ENCODE data around the gene ENTPD8.

ENTPD8 gene

DNA sequence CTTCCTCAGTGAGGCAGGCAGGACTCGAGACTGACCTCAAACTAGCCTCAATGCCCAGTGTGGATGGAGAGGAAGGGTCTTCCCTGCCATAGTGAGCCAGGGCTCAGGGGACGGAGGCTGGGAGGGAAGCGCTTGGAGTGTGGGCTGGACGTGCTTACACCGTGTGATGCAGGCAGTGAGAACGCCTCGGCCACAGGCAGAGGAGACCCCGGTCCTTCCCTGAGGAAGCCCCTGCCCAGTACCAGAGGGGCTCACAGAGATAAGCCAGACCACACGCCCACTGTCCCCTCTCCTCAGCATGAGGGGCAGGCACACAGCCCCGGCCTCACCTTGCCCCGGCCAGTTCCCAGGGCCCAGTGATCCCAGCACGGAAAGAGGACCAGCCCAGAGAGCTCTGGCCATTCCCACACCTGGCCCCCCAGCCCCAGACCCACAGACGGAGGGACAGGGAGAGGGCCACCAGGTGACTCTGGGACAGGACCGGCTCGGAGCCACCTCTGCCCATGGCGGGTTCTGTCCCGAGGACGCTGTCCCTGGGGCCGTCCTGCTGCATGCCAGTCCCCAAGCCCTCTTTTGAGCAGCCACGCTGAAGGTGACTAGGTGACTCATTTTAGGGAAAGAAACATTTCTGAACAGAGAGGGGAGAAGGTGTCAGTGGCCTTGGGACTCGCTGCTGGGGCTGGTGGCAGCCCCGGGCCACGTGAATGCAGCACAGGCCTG, 24.0 kb upstream of the ENTPD8 start:
- no peak overlapping the region for H3K4me3 Mint-ChIP-seq
- no peak for DNase-seq
- H3K4me1 Mint-ChIP-seq, result peaks cover 7 to 12% of the 10 kb centered on the region in 2 donors
- H3K36me3 Mint-ChIP-seq, result peaks cover 1 to 4% of the 10 kb centered on the region in 2 donors
- peak overlapping the region; percentile 9 for H3K27ac Mint-ChIP-seq
- H3K27me3 Mint-ChIP-seq, result no peaks in the 10 kb centered on the region
- no peak for ATAC-seq (replicated peaks)
- H3K9me3 Mint-ChIP-seq, result no peaks in the 10 kb centered on the region

- Mint-ChIP-seq H3K36me3 (peaks cover 1 to 4% of the 10 kb centered on the region in 2 donors), H3K4me1 (peaks cover 14 to 16% of the 10 kb centered on the region in 2 donors), H3K4me3 (no peak overlapping the region), H3K27me3 (no peaks in the 10 kb centered on the region), H3K9me3 (no peaks in the 10 kb centered on the region), H3K27ac (peak overlapping the region; percentile 25)
- DNase-seq, result no peak
- no peak for ATAC-seq (replicated peaks)
Measured at GRCh38 chr9:137464291-137464999, 23.3 kb upstream of the ENTPD8 start.

DNA sequence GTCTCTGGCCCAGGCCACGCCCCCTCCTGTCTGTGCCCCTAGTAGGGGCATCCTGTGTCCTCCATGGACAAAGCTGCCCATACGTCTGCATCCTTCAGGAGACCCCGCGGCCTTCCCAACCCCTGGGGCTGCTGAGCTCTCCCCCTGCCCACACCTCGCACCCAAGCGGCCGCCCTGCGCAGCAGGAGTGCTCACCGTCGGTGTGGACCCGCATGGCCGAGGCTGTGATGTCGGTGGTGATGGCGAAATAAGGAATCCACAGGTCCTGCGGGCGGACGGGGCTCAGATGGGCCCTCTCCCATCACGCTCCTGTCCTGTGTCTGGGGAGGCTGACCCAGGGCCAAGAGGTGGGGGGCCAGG, 22.8 kb upstream of the ENTPD8 start:
- ATAC-seq (replicated peaks) (no peak), DNase-seq (no peak)
- Mint-ChIP-seq H3K27ac (no peak overlapping the region), H3K36me3 (peaks cover 1 to 4% of the 10 kb centered on the region in 2 donors), H3K27me3 (no peaks in the 10 kb centered on the region), H3K4me1 (peaks cover 16% of the 10 kb centered on the region in 2 donors), H3K9me3 (no peaks in the 10 kb centered on the region), H3K4me3 (no peak overlapping the region)

- peaks cover 15 to 16% of the 10 kb centered on the region in 2 donors for H3K4me1 Mint-ChIP-seq
- ATAC-seq (replicated peaks) (no peak), DNase-seq (no peak)
- H3K27ac Mint-ChIP-seq, result no peak overlapping the region
- peak overlapping the region in 1 of 2 donors; percentile 37 for H3K4me3 Mint-ChIP-seq
- H3K27me3 Mint-ChIP-seq, result no peaks in the 10 kb centered on the region
- peaks cover 1 to 4% of the 10 kb centered on the region in 2 donors for H3K36me3 Mint-ChIP-seq
- no peaks in the 10 kb centered on the region for H3K9me3 Mint-ChIP-seq
Measured at GRCh38 chr9:137462986-137463930, 22.1 kb upstream of the ENTPD8 start.

GRCh38 chr9:137462396-137462985, 21.3 kb upstream of the ENTPD8 start:
- DNase-seq, result no peak
- peak overlapping the region in 1 of 2 donors; percentile 82 for H3K4me3 Mint-ChIP-seq
- H3K9me3 Mint-ChIP-seq, result no peaks in the 10 kb centered on the region
- ATAC-seq (replicated peaks), result no peak
- no peak overlapping the region for H3K27ac Mint-ChIP-seq
- H3K4me1 Mint-ChIP-seq, result peaks cover 14 to 19% of the 10 kb centered on the region in 2 donors
- no peaks in the 10 kb centered on the region for H3K27me3 Mint-ChIP-seq
- peaks cover 1 to 4% of the 10 kb centered on the region in 2 donors for H3K36me3 Mint-ChIP-seq

DNA sequence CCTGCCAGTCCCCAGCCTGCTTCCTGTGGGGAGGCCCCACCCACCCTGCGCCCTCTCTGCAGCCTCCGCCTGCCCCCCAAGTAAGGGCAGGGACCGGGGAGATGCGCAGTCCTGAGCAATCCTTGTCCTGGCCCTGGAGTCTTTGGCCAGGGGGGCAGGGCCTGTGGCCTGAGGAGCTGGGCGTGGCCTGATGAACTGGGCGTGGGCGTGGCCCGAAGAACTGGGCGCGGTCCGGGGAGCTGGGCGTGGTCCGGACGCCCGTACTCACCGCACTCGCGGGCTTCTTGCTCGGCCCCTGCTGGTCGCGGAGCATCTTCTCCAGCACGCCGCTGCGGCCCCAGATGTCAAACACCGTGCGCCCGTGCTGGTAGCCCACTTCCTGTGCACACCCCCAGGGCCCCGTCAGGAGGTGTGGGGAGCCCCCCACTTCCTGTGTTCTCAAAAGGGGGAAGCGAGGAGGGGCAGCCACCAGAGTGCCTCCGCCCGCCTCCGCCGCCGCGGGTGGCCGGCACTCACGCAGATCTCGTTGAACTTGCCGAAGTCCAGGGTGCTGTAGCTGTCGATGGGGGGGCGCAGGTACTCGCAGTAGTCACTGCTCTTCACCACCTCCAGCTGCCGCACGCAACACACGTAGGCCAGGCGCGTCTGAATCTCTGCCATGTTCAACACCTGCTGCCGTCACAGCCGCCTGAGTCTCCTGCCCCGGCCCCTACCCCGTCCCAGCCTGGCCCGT, 20.7 kb upstream of the ENTPD8 start:
- no peaks in the 10 kb centered on the region for H3K27me3 Mint-ChIP-seq
- H3K4me3 Mint-ChIP-seq, result peak overlapping the region; percentile 63 to 82
- H3K9me3 Mint-ChIP-seq, result no peaks in the 10 kb centered on the region
- H3K36me3 Mint-ChIP-seq, result peaks cover 0 to 6% of the 10 kb centered on the region in 2 donors
- peak overlapping the region; percentile 89 for H3K27ac Mint-ChIP-seq
- peaks cover 16 to 25% of the 10 kb centered on the region in 2 donors for H3K4me1 Mint-ChIP-seq
- ATAC-seq (replicated peaks), result peak; percentile 82
- DNase-seq, result peak; percentile 86

DNA sequence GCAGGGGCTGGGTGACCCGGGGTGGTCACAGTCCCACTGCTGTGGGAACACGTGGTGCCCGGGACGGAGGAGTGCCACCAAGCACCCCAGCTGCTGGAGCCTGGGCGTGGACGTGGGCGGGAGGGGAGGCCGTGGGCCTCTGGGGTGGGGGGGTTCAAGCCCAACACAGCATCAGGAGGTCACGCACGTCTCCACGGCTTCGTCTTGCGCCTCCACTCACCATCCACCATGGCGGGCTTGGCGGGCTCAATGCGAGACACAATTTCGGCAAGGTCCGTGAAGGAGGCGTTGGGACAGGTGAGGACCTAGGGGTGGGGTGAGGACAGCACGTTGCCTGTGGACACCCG, 20.1 kb upstream of the ENTPD8 start:
- Mint-ChIP-seq H3K4me3 (peak overlapping the region; percentile 36 to 82), H3K27me3 (no peaks in the 10 kb centered on the region), H3K36me3 (peaks cover 0 to 7% of the 10 kb centered on the region in 2 donors), H3K4me1 (peaks cover 17 to 30% of the 10 kb centered on the region in 2 donors), H3K27ac (no peak overlapping the region), H3K9me3 (no peaks in the 10 kb centered on the region)
- DNase-seq (no peak), ATAC-seq (replicated peaks) (no peak)

DNA sequence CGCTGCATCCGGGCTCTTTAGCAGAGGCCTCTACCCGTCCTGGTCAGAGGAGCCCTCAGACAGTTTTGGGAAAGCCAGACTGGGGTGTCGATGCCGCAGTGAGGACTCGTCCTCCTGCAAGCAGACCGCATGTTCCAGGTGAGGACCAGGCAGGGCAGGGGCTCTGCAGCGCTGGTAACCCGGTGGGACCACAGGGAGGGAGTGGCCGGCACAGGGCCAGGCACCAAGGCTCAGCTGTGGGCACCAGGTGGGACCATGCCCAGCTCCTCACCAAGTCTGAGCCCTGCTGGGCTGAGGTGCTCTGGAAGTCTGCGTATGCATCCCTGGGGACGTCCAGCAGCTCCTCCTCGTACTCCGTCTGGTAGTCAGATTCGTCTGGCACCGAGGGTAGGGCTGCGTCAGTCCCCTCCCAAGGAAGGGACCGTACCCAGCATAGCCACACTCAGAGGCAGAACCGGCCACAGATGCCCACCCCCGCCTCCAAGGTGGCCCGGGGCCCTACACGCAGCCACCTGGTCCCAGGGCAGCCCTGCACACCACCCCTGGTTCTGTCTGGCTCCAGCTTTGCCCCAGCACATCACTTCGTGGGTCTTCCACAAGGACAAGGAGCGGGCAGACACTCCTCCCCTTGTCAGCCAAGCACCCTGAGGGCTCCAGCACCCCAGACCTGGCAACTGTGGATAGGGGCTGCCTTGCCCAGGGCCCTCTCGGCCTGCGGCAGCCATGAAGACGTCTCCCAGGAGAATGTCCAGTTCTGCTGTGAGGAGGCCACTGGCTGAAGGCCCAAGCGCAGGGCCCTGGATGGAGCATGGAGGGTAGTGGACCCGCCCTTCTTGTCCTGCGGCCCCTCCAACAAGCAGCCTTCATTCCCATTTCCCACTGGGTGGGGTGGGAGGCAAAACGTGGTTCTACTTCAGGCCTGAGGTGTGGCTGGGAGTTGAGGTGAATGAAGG, 19.5 kb upstream of the ENTPD8 start:
- Mint-ChIP-seq H3K4me3 (peak overlapping the region; percentile 36 to 82), H3K27ac (peak overlapping the region; percentile 31), H3K4me1 (peaks cover 20 to 34% of the 10 kb centered on the region in 2 donors), H3K36me3 (peaks cover 2 to 14% of the 10 kb centered on the region in 2 donors), H3K27me3 (no peaks in the 10 kb centered on the region), H3K9me3 (no peaks in the 10 kb centered on the region)
- DNase-seq (no peak), ATAC-seq (replicated peaks) (no peak)

DNA sequence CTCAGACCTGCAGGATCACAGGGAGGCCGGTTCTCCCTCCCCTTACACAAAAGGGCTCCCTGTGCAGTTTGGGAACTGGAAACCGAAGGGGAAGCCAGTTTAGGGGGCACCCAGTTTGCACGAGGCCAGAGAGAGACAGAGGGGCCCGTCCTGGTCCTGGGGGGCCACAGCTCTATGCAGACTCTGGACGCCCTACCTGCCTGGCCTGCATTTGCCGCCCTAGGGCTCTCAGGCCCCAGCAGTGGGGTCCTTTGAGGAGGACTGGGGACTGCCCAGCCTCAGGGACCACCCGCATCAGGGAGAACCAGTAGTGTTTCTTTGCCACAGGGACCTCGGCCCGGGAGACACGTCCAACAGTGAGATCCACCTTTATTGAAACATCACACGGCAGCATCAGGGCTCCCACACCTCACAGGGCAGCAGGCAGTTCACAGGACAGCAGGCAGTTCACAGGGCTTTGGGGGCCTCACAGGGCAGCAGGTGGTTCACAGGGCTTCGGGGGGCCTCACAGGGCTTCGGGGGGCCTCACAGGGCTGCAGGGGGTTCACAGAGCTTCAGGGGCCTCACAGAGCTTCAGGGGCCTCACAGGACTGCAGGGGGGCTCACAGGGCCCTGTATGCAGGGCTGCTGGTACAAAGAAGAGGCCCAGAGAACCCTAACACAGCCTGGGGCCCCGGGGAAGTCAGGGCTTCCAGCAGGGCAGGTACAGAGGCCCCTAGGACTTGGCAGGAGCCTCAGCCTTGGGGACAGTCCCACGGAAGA, 18.6 kb upstream of the ENTPD8 start:
- H3K4me3 Mint-ChIP-seq, result peak overlapping the region; percentile 63 to 79
- H3K27ac Mint-ChIP-seq, result peak overlapping the region; percentile 79
- H3K4me1 Mint-ChIP-seq, result peaks cover 24 to 43% of the 10 kb centered on the region in 2 donors
- DNase-seq, result no peak
- no peaks in the 10 kb centered on the region for H3K27me3 Mint-ChIP-seq
- H3K9me3 Mint-ChIP-seq, result no peaks in the 10 kb centered on the region
- ATAC-seq (replicated peaks), result no peak
- H3K36me3 Mint-ChIP-seq, result peaks cover 2 to 17% of the 10 kb centered on the region in 2 donors

DNA sequence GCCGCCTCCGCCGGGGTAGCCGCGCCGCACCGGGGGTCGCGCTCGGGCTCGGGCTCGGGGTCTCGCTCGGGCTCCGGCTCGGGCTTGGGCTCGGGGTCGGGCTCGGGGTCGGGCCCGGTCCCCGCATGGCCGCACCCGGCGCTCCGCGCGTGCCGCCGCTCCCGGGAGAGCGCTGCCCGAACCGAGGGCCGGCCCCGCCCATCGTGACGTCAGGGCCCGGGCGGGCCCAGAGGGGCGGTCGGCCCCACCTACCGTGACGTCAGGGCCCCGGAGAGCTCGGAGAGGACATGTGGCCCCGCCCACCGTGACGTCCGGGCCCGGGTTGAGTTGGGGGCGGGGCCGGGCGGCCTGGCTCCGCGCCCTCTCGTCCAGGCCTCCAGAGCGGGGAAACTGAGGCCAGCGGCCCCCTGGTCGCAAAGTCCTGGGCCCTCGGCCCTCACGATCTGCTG, 18.0 kb upstream of the ENTPD8 start, which contains the start of gene NSMF:
Gene NSMF, minus strand, starts transcription at position 183 of the 449 bp plus-strand sequence. CDS start 232 bp downstream, outside the sequence.
- Mint-ChIP-seq H3K9me3 (no peaks in the 10 kb centered on the region), H3K36me3 (peaks cover 2 to 21% of the 10 kb centered on the region in 2 donors), H3K4me1 (peaks cover 28 to 49% of the 10 kb centered on the region in 2 donors), H3K27ac (peak within 1 kb of the TSS; percentile 79), H3K4me3 (peak within 1 kb of the TSS; percentile 63 to 79), H3K27me3 (no peaks in the 10 kb centered on the region)
- peak; percentile 74 to 78 for ATAC-seq (replicated peaks)
- DNase-seq, result peak; percentile 90

DNA sequence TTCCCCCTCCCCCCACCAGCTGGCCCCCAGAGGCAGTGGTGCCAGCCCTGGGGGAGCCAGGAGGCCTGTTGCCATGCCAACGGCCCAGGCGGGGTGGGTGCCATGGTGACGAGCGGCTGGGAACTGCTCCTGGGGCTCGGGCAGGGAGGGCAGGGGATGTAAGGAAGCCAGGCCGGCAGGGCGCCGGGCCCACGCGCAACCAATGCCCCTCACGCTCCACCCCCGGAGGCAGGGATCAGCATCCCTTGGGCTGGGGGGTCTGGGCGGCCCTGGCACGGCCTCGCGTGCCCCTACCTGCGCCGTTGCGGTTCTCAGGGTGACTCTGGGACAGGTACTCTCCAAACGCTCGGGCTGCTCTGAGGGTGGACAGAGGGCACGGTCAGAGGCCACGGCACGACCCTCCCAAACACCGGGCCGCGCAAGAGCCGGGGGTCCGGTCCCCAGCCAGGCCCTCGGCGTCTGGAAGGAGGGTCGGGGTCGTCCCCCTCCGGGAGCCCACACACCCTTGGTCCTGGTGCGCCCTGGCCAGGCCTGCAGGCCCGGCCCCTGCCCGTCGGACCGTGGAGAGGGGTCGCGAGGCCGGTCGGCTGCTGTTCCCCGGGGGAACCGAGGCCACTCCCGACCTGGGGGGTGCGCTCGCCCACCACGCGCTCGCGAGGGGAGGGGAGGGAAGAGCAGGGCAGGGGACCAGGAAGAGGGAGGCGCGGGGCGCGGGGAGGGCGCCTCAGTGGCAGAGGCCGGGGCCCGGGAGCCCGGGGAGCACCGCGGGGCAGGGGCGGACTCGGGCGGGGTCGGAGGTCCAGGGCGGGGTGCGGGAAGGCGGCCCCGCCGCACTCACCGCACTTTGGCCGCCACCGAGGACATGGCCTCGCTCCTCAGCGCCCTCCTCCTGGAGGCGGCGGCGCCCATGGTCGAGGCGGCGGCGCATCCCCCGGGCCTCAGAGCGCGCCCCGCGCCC, 17.3 kb upstream of the ENTPD8 start:
- H3K36me3 Mint-ChIP-seq, result peaks cover 6 to 24% of the 10 kb centered on the region in 2 donors
- H3K4me1 Mint-ChIP-seq, result peaks cover 30 to 53% of the 10 kb centered on the region in 2 donors
- ATAC-seq (replicated peaks), result peak; percentile 15 to 19
- no peak overlapping the region for H3K27ac Mint-ChIP-seq
- no peak for DNase-seq
- H3K27me3 Mint-ChIP-seq, result no peaks in the 10 kb centered on the region
- no peaks in the 10 kb centered on the region for H3K9me3 Mint-ChIP-seq
- H3K4me3 Mint-ChIP-seq, result peak overlapping the region; percentile 56 to 58

Data from stimulated activated naive B cell treated with anti-CD40 and anti-IgM and Interleukin-4, amounts not matched to agents 10 μg/mL and 1 μg/mL and 100 μg/mL, for 72 hours (primary cell).